ELR (cell line): ENCODE results near the gene PCDH9.

ENCODE experiments used
- DNase-seq: peaks from one replicate; pipeline ENCODE4 v3.0.0-alpha.2; 2015; ENCODE audit warnings: low read depth

Gene PCDH9

DNA sequence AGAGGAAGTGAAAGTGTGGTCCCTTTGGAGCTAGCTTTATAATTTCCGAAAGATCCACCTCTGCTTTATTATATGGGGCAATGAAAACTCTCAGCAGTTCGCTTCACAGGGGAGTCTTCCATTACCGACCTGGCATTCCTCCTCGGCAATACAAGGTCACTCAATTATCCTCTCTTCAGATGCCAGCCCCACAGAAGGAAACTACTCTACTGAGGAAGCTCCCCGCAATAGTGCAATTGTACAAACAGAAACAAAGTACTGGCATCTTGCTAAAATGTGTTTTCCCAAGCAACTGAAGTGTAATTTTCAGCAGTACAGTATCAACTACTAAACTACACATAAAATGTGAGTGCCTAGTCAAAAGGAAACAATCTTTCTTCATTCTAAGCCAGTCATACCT, 702.0 kb downstream of the PCDH9 start:
- DNase-seq = no peak

DNA sequence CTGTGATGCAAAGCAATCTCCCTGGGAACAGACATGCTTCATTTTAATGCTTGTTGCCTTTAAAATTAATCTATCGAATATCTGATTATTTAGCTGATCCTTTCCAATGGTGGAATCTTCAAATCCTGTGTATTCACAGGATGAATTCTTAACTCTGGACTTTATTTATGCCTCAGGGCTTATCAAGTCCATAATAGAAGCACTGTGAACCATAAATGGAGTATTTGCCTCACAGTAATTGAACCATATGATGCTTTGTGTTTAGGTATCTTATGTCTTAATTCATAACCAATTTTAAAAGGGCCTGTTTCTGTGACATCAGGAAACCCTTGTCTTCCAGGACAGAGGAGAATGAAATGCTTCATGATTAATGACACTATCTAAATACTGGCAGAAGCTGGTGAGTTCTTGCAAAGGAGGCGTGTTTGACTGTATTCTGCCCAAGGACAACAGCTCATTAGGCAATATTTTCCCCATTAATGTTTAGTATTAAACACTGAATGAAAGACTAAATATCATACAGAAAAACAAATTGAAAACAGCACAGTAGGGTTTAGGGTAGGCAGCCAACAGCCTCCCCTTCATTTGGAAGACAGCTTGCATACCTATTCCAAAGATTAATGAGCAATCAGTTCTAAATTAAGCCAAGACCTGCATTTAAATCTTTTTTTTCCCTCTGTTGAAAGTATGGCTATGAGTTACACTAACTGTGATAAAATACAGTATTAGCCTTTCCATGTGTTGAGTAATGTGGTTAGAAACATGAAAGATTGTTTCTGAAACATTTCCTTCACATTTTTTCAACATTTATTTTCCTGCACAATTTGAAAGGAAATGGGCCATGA, 709.4 kb downstream of the PCDH9 start:
- DNase-seq = no peak

DNA sequence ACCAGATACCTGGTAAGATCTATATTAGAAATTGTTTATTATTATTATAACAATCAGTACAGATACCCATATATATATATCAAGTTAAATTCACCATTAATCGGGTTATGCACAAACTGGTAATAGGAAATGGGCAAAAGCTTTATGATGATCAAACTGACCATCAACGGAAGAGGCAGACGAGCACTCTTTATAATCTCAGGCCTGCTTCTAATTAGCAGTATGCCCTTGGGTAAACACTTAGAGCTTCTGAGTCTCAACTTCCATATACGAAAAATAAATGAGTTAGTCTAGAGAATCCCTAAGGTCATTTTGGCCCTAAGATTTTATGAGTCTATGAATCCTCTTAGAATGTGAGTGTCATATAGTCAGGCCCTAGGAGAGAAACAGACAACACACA, 710.9 kb downstream of the PCDH9 start:
- no peak for DNase-seq

DNA sequence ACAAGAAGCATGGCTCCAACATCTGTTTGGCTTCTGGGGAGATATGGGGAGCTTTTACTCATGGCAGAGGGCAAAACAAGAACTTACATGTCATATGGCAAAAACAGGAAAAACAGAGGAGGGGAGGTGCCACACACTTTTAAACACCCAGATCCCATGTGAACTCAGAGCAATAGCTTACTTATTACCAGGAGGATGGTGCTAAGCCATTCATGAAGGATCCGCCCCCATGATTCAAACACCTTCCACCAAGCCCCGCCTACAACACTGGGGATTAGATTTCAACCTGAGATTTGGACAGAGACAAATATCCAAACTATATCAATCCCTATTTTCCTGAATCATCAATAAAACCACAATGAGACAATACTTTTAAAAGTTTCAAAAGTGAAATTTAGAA, 712.1 kb downstream of the PCDH9 start:
- DNase-seq = no peak

DNA sequence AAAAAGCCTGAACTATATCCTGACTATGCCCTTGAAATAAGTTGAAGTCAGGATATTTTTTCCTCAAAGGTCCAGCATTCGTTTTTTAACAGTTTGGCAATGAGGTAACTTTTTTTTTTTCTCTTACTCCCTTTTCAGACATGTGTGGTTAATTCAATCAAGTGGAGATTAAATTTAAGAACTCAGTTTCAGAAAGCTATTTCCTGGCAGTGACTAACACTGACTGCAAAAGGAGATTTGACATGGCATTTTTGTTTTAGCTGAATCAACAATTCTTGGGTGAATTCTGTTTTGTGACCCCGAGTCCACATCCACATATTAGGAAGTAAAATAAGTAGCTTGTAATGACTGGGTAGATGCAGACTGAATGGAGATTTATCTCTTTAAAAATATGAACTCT, 716.4 kb downstream of the PCDH9 start:
- peak; percentile 14 for DNase-seq

DNA sequence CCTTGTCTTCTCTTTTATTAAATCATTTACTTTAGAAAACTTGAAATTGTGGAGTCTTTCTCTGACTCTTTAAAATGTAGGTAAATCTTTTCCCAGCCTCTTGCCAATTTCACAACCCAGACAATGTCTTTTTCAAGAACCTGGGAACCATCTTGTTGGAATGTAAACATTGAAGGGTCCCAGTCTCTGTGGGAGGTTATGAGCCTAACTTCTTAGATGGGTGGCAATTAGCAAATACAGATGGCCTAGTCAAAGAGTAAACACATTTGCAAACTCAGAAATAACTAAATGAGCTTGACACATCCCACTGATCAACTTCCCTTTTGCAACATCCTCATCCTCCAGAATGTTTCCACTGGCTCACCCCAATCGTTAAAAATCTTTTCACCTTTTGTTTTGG, 721.0 kb downstream of the PCDH9 start:
- DNase-seq = no peak

DNA sequence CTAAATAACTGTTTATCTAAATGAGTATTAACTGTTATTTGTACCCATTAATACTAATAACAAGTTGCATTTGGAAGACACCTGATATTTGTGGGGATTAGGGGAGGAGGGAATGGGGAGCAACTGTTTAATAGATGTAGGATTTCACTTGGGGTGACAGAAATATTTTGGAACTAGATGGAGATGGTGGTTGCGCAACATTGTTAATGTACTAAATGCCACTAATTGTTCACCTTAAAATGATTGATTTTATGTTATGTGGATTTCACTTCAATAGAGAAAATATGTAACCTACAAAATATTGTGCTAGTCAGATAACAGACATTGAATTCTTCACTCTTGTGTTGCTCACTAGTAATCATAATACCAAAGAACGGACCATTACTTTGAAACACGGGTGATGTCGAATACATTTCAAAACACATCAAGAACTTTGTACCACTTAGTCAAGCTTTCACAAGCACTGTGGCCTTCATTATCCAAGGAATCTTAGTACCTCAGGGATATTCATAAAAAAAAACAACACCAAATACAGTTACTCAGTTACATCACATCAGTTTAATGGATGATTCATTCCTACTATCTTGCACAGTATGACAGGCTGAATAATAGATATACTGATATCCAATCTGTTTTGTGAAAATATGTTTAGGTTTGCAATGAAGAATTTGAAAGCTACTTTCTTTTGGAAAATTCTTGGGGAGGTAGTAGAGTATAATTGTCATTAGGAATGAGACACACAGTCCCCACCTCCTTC, 721.8 kb downstream of the PCDH9 start:
- DNase-seq = peak; percentile 26

DNA sequence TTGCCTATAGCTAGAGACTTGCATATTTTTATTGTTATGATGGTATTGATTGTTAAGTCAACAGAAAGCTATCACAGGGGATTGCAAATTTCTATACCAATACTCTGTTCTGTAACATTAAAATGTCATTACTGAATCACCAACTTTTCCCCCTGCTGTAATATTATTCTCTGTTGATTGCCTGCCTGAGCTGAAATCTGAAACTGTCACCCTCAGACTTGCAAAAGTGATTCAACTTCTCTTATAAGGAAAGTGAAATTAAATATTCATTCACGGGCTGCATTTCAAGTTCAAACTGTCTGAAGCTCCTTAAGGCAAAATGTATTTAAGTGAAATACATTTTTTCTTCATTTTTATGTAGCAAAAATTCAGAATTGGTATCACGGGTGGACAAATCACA, 723.2 kb downstream of the PCDH9 start:
- no peak for DNase-seq

DNA sequence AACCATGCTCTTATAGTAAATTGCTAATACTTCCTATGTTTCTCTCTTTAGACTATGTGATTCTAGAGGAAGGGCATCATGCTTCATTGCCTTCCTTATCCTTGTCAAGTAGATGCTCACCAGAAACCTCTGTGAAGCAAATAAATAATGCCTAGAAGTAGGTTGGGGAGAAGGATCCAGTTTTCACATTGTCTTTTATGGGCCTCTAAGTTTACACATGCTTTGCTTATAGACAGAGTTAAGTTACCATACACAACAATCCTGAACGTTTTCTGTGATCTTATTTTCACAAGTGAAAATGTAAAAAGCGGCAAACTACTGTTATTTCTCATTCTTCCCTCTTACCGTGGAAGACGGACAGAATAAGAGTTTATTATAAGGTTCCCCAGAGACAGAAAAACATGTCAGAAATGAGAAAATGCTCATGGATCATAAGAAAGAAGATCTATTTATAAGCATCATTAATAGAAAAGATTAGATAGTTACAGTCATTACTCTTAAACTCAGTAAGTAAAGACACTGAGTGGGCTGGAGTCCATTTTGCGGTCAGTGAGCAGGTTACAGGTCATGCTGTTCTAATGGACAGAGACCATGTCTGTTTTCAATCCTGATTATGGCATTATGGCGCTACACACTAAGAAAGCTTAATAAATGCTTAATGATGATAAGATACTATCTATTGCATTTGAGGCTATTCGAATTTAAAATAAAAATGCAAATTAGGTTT, 723.9 kb downstream of the PCDH9 start:
- no peak for DNase-seq

DNA sequence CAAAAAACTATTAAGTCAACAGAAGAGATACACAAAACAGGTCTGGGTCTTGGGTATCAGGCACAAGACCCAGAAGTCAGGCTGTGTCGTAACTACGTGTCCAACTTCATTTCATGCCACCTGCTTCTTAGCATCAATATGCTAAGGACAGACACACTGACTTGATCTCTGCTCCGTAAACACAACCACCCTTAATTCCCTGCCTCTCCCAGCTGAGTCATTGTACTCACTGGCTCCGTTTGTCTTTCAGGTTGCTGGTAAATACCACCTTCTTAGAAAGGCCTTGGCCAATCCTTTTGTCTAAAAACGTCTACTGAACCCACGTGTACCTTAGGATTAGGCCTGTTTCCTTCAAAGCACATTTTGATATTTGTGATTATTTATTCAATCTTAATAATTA, 726.2 kb downstream of the PCDH9 start:
- DNase-seq = no peak

DNA sequence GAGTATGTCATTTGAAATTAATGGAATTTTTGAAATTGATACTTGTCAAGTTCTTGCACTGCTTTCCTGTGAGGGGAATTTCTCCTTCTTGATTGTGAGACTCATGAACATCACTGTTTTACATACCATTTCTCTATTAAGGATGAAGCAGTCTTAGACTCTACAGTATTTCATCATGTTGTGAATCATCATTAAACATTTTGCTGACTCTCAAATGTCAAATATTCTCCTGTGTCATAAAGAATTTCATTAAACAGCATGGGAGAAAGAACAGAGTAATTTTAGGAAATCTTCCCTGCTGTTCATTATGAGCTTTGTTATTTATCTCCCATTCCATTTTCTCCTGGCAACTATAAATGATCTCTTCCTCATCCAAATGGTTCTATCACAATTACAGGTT, 729.0 kb downstream of the PCDH9 start:
- peak; percentile 62 for DNase-seq

DNA sequence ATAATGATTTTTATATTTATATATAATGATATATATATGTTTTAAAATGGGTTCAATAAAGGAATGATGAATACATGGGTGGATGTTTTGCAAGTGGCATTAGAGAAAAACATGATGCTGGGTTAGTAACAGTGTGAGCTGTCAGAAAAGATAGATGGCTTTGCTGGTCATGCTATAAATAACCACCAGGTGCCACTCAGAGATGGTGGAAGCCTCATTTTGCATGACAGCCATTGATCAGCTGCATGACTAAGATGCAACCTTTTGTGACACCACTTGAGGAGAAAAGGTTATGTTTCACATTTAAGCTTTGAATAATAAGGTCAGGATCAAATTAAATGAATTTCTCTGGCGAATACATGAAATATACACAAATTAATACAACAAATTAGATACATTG, 737.7 kb downstream of the PCDH9 start:
- peak; percentile 19 for DNase-seq

DNA sequence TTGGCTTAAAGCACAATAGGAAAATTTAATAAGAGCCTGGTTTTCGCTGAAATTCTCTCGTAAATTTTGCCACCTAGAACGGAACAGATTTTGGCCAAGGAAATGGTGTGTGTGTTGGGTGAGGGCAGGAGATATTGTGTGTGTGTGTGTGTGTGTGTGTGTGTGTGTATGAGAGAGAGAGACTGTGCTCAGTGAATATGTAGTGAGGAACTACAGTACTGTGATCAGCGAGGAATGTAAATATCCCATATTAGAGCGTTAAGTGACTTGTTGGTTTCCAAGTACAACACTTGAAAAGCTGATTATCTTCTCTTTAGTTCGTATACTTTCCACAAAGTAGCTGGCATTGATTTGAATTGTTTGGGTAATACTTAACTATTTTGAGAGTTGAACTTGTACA, 738.9 kb downstream of the PCDH9 start:
- no peak for DNase-seq

DNA sequence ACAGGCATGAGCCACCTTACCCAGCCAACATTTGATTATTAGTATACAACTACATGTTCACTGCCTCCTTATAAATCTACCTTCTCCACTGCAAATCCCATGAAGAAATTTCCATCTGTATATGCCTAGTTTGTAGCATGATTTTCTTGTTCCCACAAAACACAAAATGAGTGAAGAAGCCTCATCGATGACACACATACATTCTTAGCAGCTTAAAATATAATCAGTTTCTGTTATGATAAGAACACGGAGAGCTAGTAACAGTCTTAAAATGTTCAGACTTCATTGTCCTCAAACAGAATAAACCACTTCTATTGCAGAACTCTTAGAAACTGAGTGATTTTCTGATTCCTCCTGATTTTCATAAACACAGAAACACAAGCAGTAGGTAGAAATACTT, 740.5 kb downstream of the PCDH9 start:
- DNase-seq = peak; percentile 10

DNA sequence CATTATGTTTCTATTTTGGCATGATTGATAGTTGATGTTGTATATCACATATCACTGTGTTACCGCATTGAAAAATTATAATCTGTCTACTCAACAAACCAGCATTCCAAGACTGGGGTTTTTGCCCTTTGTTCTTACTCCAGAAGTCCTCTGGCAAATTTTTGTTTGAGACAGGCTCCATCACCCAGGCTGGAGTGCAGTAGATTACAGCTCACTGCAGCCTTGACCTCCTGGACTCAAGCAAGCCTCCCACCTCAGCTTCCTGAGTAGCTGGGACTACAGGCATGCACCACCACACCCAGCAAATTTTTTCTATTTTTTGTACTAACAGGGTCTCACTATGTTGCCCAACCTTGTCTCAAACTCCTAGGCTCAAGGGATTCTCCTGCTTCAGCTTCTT, 741.0 kb downstream of the PCDH9 start:
- DNase-seq = no peak

DNA sequence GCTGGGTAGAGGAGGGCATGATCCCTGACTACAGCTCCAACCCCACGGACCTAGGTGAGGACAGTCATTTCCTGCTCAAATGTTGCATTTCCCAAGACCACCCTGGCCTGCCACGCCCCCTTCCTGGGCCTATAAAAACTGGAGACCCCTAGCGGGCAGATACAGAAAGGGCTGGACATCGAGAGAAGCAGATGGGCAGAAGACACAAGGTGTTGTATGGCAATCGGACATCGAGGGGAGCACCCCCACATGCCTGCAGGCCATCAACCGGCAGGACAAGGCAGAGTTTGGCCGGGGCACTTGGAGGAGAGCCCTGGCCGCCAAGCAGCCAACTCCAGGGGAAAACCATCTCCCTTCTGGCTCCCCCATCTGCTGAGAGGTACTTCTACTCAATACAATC, 746.4 kb downstream of the PCDH9 start:
- no peak for DNase-seq

DNA sequence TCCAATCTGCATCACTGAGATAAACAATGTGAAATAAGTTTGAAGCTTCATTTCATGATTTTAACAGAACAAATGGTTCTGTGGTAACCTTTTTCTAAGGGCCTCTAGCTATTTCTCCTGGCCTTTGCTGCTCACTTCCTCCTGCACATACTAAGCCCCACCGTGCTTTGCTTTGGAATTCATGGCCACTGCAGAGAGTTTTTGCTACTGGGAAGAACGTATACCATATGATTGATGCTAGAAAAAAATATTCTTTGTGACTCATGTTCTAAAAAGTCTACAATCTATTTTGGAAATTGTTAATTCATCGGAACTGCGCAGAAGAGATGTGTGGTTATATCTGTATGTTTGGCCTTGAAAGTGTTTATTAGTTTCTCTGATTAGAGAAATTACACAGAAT, 747.3 kb downstream of the PCDH9 start:
- DNase-seq = no peak

DNA sequence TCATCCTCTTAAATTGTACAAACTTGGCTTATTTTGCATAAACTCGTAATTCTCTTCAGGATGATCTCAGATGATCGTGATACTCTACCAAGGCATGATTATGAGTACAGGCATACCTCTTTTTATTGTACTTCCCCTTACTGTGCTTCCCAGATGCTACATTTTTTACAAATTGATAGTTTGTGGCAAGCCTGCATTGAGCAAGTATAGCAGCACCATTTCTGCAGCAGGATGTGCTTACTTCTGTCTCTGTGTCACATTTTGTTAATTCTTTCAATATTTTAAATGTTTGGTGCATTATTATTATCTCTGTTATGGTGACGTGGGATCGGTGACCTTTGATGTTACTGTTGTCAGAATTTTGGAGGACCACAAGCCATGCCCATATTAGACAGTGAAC, 752.3 kb downstream of the PCDH9 start:
- no peak for DNase-seq

DNA sequence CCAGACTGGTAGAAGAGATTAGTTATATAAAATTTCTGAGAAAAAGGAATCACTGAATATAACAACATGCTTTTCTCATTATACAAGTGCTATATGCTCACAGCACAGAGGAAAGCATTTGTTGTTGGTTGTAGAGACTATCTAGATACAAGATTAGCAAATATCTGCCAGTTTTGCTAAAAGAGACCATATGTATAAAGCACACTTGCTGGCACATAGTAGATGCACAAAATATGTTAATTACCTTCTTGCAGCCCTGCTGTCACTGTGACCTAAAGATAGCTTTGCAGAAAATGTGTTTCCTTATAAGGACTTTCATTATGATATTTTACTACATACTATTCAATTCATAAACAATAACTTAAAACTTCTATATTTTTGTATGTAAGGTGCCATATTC, 755.1 kb downstream of the PCDH9 start:
- DNase-seq = no peak

DNA sequence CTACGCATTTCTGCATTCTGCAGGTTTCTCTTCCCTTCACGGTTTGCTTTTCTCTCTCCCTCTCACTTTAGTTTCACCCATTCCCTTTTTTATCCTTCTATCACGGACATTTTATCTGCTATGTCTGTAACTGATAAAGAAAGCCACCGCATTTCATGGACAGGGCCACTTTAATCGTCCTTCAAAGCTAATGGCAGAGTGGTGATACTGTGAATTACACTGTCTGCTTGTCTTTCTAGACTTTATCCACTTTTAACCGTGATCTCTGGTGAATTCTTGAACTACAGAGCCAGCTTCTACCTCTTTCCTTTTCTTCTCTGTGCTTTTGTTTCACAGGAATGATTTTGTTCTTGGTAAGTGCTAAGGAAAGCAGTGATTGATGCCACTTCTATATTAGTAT, 760.4 kb downstream of the PCDH9 start:
- no peak for DNase-seq

DNA sequence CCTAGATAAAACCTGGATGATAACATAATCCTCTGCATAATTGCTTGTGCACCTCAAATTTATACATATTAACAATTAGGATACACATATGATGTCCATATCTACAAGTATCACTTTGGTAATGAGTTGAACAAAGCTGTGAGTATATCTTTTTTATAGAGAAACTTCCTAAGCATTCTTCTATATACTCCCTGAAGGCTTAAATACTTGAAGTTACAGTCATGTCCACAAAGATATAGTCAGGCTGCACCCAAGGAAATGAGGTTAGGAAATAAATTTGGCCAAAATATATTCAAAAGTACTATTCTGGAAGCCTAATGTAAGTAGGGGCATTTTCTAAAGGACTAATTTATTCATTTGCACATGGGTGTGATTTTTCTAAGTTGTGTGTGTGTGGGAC, 761.5 kb downstream of the PCDH9 start:
- peak; percentile 20 for DNase-seq

DNA sequence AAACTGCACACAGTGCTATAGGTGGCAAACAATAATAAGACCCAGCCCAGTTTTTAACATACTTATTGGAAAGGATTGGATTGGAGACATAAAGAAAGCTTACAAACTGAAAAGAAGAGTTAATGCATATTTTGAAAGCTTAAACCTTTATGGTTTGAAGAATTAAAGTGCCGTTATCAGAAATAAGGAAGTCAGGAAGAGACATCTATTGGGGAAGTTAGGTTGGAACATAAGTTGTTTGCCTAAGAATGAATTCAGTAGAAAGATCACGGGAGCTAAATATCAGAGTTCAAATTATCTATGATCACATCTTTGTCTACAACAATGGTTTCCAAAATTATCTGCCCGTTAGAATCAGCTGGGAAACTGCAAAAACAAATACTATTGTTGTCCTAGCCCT, 767.9 kb downstream of the PCDH9 start:
- no peak for DNase-seq

DNA sequence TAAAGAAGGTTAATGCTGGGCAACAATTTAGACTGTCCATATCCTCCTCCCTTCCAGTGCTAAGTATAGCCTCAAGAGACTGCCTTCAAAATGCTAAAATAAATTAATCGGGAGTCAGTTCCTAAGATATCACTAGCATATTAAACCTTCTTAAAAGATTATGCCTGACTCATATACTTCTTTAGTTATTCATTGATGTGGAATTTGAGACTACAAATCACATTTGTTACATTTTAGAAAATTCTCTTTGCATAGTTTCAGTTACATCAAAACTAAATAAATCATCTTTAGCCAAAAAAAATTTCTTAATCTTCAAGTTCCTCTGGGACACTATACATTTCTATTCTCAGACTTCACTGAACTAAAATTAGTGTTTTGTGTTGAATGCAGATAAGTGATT, 769.1 kb downstream of the PCDH9 start:
- DNase-seq = peak; percentile 19
